ENCODE data around the gene WASF2.

GRCh38 chr1:27410709-27411108 is 79.3 kb downstream of the WASF2 start:
- no peak for TF ChIP-seq RAD21 (IDR thresholded peaks at IDR 0.05; ENCODE audit: low read length)
- TF ChIP-seq SMC3 (IDR thresholded peaks at IDR 0.05; ENCODE audit: low read depth, low read length), result no peak
- no peak for TF ChIP-seq NFE2L2 (IDR thresholded peaks at IDR 0.05; ENCODE audit: low read depth, low read length)
- TF ChIP-seq BHLHE40 (IDR thresholded peaks at IDR 0.05; ENCODE audit: low read depth, low read length), result no peak
- TF ChIP-seq CTCF (conservative IDR thresholded peaks at IDR 0.05; ENCODE audit: low read depth, low read length), result no peak
- no peak for TF ChIP-seq POLR2A (IDR thresholded peaks at IDR 0.05; ENCODE audit: low read depth, low read length)
- no peak for TF ChIP-seq MXI1 (IDR thresholded peaks at IDR 0.05; ENCODE audit: borderline replicate concordance, low read depth, low read length)
- TF ChIP-seq CEBPB (IDR thresholded peaks at IDR 0.05; ENCODE audit: low read depth, low read length), result no peak
- TF ChIP-seq USF2 (IDR thresholded peaks at IDR 0.05; ENCODE audit: low read depth, low read length), result no peak
- no peak for TF ChIP-seq FOS (IDR thresholded peaks at IDR 0.05; ENCODE audit: low read depth, low read length)
- TF ChIP-seq CHD1 (IDR thresholded peaks at IDR 0.05; ENCODE audit: low read depth, low read length), result no peak
- TF ChIP-seq RFX5 (IDR thresholded peaks at IDR 0.05; ENCODE audit: low read depth, low read length), result no peak
- no peak for TF ChIP-seq RCOR1 (IDR thresholded peaks at IDR 0.05; ENCODE audit: insufficient replicate concordance, low read length)
